Frontal cortex (tissue), 4 donors: ENCODE data around the gene WNT3. TPM values are rescaled to one million over a fixed set of nuclear protein-coding genes. Genes with fewer than 3 reads are reported as not detected.
"Not testable (repeated sequence)": the region's sequence is repeated elsewhere in the genome, so short reads cannot be mapped to it uniquely, and the experiment has no call there.

Experiments
- DNase-seq, 2 donors: peaks; one replicate each; pipeline ENCODE4 v3.0.0; 2012; ENCODE audit warnings: low spot score in 2 of 2
- FAIRE-seq: peaks from 2 replicates; lab custom pipeline; 2012; peaks lifted over from hg19 to GRCh38; lab: Jason Lieb, UNC
- total RNA-seq: library from RNA; depleted of rRNA; stranded (reverse); fragments of >200 nt; gene quantifications from one replicate; pipeline ENCODE4 v1.2.3, GENCODE V29; 2014
- donor health status: control.
- donor health status: control.
- donor health status: control.

WNT3 gene, protein sequence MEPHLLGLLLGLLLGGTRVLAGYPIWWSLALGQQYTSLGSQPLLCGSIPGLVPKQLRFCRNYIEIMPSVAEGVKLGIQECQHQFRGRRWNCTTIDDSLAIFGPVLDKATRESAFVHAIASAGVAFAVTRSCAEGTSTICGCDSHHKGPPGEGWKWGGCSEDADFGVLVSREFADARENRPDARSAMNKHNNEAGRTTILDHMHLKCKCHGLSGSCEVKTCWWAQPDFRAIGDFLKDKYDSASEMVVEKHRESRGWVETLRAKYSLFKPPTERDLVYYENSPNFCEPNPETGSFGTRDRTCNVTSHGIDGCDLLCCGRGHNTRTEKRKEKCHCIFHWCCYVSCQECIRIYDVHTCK
- total RNA-seq = 6.1 TPM

- DNase-seq (peak; percentile 53 to 77), FAIRE-seq (no peak)
These were observed at the start of gene WNT3 for GRCh38 chr17:46818316-46818928. Gene WNT3 (minus strand): TSS chr17:46818692. CDS start chr17:46818597, 95 bp downstream.

DNA sequence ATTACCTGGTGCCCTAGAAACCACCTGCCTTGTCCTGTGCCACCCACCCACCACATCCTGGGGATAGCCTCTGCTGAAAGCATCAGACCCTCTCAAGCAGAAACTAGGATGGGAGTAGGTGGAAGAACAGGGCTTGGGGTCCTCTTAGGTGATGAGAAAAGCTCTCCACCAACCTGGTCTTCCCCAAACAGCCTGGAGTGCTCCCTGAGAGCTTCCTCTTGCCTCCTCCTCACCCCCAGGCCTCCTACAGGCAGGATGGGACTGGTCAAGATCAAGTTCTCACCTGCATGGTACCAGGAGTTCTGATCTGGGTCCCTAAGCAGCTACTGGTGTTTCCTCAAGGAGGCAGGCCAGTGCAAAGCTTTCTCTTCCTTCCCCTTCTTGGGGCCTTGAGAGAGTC is 48.3 kb upstream of the WNT3 start:
- DNase-seq (no peak), FAIRE-seq (no peak)

DNA sequence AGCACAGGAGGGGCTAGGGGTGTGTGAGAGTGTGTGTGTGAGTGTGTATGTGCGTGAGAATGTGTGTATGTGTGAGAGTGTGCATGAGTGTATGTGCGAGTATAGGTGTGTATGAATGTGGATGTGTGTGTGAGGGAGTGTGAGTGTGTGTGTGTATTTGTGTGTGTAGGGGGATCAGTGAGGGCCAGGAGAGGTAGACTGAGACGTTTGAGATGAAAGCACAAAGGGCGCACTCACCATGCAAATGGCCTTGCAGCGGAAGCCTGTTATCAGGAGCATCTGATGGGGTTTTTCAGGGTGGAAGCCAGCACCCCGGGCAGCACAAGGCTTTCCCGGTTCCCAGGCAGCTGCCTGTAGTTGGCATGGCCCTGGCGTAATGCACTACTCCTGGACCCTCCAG is 47.8 kb upstream of the WNT3 start:
- FAIRE-seq (no peak), DNase-seq (no peak)

DNA sequence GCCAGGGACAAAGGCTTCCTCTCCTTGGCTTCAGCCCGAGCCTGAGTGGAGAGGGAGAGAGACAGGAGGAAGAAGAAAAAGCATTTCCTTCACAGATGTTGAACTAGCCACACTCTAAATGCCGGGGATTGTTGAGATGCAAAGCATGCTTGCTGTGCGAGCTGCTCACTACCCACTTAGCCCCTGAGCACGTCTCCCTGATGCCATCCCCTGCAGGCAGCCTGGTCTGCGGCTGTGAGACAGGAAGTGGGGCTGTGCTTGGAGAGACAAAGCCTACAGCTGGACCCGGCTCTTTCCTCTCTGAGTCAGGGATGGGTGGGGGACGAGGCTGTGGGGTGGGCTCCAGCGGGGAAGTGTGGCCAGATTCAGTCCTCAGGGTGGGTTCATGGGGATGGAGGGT is 46.6 kb upstream of the WNT3 start:
- no peak for DNase-seq
- no peak for FAIRE-seq

DNA sequence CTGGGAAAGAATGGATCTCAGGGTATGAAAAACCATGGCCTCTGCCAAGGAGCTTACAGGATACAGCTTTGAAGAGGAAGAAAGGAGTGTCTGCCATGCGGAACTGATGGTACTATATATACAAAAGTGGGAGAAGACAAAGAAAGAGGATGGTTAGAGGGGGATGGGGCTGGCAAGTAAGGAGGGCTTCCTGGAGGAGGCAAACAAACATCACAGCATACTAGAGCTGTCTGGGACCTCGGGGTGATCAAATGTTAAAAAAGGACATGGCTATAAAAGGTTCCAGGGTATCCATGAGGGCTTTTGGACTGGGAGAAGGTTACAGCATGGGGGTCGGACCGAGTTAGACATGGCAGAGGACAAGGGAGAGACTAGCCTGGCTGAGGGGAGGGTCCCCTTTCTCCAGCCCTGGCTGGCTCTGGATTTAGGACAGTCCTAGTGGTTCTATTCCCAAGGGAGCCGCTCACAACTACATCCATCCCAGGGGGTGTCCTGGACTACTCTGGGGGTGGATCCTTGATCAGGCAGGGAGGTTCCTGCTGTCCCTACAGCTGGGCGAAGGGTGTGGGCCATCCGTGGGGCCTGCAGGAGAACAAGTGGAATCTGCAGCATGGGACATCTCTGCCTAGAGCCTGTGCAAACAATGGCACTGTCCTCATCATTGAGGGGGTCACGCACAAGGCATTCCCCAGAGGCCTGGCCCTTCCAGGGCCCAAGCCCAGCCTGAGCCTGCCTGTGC is 45.1 kb upstream of the WNT3 start:
- FAIRE-seq = no peak

DNA sequence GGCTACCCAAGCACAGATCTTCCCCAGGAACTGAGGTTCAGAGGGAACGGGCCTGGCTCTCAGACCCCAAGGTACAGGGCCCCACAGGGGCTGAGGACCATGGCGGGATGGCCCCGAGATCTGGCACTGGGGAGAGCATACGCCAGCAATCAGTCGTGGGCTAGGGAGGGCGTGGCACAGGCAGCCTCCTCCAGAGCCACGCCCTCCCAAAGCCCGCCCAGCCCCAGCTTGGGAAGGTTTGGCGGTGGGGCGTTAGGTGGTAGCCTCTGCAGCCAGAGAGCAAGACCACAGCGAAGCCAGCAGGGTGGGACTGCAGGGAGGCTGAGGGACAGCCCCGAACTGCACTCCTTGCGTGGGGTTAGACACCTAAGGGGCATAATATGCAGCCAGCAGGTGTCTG is 44.5 kb upstream of the WNT3 start:
- FAIRE-seq (no peak), DNase-seq (no peak)

More for the DNA sequence above, 45.1 kb upstream of the WNT3 start:
- no peak for DNase-seq

GRCh38 chr17:46859996-46860395 is 41.5 kb upstream of the WNT3 start:
- no peak for DNase-seq
- FAIRE-seq = no peak

DNA sequence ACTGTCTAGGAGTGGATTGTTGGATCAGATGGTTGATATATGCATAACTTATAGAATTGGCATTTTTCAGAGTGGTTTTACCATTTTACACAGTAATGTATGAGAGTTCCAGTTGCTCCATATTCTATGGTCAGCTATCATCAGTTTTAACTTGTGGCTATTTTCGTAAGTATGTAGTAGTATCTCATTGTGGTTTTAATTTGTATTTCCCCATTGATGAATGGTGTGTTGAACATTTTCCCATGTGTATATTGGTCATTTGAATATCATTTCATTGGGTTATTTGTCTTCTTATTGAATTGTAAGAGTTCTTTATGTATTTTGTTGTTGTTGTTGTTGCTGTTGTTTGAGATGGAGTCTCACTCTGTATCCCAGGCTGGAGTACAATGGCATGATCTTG is 39.1 kb upstream of the WNT3 start:
- DNase-seq = no peak
- no peak for FAIRE-seq

GRCh38 chr17:46854948-46855347 is 36.5 kb upstream of the WNT3 start:
- no peak for DNase-seq
- FAIRE-seq = no peak

GRCh38 chr17:46854515-46854914 is 36.0 kb upstream of the WNT3 start:
- no peak for FAIRE-seq
- DNase-seq = no peak

- FAIRE-seq (no peak), DNase-seq (no peak)
These were observed 35.5 kb upstream of the WNT3 start for GRCh38 chr17:46853896-46854444.

DNA sequence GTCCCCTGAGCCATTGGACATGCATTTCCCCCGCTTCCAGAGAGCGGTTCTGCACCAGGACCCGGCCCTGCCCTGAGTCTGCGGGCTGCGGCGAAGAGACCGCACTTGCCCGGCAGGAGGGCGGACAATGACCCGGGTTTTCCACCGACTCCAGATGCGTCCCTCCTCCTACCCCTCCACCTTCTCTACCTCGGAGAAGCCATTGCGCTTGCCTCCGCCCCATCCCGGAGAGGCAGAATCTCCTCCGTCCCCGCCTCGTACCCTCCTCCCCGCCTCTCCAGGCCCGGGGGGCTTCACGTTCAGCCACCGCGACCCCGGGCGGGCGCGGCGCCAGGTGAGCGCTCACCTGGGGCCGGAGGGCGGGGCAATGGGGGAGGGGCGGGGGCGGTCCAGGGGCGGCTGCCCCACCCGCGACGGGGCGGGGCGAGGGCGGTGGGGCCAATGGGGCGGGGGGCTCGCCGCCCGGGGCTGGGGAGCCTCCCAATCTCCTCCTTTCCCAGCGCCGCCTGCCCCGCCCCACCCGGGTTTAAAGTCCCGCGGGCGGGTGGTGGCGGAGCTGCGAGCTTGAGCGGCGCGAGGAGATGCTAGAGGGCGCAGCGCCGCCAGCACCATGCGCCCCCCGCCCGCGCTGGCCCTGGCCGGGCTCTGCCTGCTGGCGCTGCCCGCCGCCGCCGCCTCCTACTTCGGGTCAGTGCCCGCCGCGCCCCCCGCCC is 32.7 kb upstream of the WNT3 start, which contains the start of gene WNT9B:
Gene WNT9B, plus strand, starts transcription at position 555 of the 713 bp plus-strand sequence. Its CDS starts 56 bp downstream, at position 611.
- no peak for FAIRE-seq
- DNase-seq = peak; percentile 48 to 66

GRCh38 chr17:46850688-46851028 is 32.2 kb upstream of the WNT3 start:
- no peak for DNase-seq
- no peak for FAIRE-seq

- DNase-seq (no peak), FAIRE-seq (no peak)
These were observed 30.0 kb upstream of the WNT3 start for GRCh38 chr17:46848534-46848933.

- FAIRE-seq (no peak), DNase-seq (no peak)
These were observed 29.0 kb upstream of the WNT3 start for GRCh38 chr17:46847204-46848191.

DNA sequence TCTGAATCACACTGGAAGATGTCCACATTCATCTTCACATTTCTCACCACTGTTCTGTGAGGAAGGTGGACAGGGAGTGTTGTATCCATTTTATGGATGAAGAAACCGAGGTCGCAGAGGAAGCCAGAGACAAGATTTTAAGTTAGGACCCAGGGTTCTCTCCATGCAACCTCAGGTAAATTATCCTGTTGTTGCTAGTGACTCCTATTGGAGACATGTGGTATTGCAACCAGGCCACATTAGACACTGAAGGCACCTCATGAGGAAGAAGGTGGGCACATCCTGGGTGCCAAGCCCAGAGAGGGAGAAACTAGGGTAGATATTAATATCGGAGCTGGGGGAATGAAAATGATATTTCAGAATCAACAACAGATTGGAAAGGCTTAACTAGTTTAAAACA is 24.3 kb upstream of the WNT3 start:
- DNase-seq = no peak
- no peak for FAIRE-seq

GRCh38 chr17:46841561-46842379 is 23.3 kb upstream of the WNT3 start:
- peak in 1 of 2 donors; percentile 72 for DNase-seq
- FAIRE-seq = no peak

DNA sequence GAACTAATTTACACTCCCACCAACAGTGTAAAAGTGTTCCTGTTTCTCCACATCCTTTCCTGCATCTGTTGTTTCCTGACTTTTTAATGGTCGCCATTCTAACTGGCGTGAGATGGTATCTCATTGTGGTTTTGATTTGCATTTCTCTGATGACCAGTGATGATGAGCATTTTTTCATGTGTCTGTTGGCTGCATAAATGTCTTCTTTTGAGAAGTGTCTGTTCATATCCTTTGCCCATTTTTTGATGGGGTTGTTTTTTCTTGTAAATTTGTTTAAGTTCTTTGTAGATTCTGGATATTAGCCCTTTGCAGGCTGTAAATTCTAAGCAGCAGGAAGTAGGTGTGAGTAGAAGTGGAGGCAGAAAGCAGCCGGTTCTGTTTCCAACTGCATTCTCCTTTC is 22.1 kb upstream of the WNT3 start:
- not testable (repeated sequence) for DNase-seq, FAIRE-seq
